ENCODE measurements around the gene MYH2. TPM values are rescaled to one million over a fixed set of nuclear protein-coding genes. Genes with fewer than 3 reads are reported as not detected.

The MYH2 gene
- total and polyA plus RNA-seq, 2 of the 4 experiments (the other 2 are of a cell fraction) = not detected

GRCh38 chr17:10477701-10478100, 71.8 kb downstream of the MYH2 start:
- Histone ChIP-seq H2BK20ac (ENCODE audit: low read depth, low read length) (no peak overlapping the region), H4K5ac (ENCODE audit: low read depth, low read length) (no peak overlapping the region), H4K91ac (ENCODE audit: insufficient read depth, low read depth, low read length) (no peak overlapping the region), H3K79me1 (ENCODE audit: low read depth in 1 of 2, low read length in 2 of 2) (no peaks in the 10 kb centered on the region), H3K4me2 (ENCODE audit: low read depth, low read length) (no peak overlapping the region), H2AFZ (replicated peaks; ENCODE audit: low read length, poor library complexity) (no peak overlapping the region), H2BK5ac (ENCODE audit: low read depth, low read length, poor library complexity, severe bottlenecking) (no peak overlapping the region), H4K8ac (ENCODE audit: low read depth in 2 of 2, low read length in 2 of 2) (no peak overlapping the region), H3K4me1 (ENCODE audit: control insufficient read depth, insufficient read depth, low read length) (no peaks in the 10 kb centered on the region), H3K4me3 (ENCODE audit: insufficient read depth, low read depth, low read length) (no peak overlapping the region), H3K18ac (ENCODE audit: low read depth, low read length) (no peak overlapping the region), H2AK5ac (ENCODE audit: low read depth, low read length) (no peak overlapping the region), H3K27ac (ENCODE audit: insufficient read depth, low read length) (no peak overlapping the region), H4K20me1 (ENCODE audit: insufficient read depth, low read length) (no peaks in the 10 kb centered on the region), H3K9me3 (ENCODE audit: control insufficient read depth, insufficient read depth, low read length) (peaks cover 2% of the 10 kb centered on the region), H2BK15ac (ENCODE audit: low read depth, low read length) (no peak overlapping the region), H3K23ac (ENCODE audit: low read depth, low read length) (no peak overlapping the region), H3K9ac (ENCODE audit: low read depth, low read length) (no peak overlapping the region), H3K27me3 (ENCODE audit: control insufficient read depth, insufficient read depth, low read length) (no peaks in the 10 kb centered on the region), H2AK9ac (replicated peaks; ENCODE audit: low read depth, low read length, poor library complexity) (no peak overlapping the region), H2BK120ac (ENCODE audit: low read depth, low read length) (no peak overlapping the region), H3K14ac (replicated peaks; ENCODE audit: low read depth, low read length) (no peak overlapping the region), H3K36me3 (ENCODE audit: control insufficient read depth, insufficient read depth, low read length) (no peaks in the 10 kb centered on the region), H3K56ac (ENCODE audit: extremely low read depth, insufficient read depth, low read length) (no peak overlapping the region), H3K9me1 (ENCODE audit: insufficient read depth, low read length) (no peaks in the 10 kb centered on the region), H3K4ac (ENCODE audit: low read depth, low read length) (no peak overlapping the region)
- dilution Hi-C loops (cut with HindIII; ENCODE audit: low sequenced_read_pairs, unreplicated experiment) (no loop called here), intact Hi-C loops (cut with micrococcal nuclease) (no loop called here), in situ Hi-C loops (cut with MboI; ENCODE audit: low sequenced_read_pairs) (no loop called here)
- DNase-seq (no peak), ATAC-seq (ENCODE audit: low read depth) (no peak)
- WGBS, 2 experiments (ENCODE audit: extremely low coverage in 2 of 2, insufficient read length in 1 of 2) = 17% methylated on average over 1 of the region's 1 CpG; no CpG with 5 or more reads in 1 of the 2 experiments
- BruUV-seq (replicated peaks) = no TSS peak
- CTCF ChIA-PET = no interaction called here
- TF ChIP-seq CHD1 (IDR thresholded peaks at IDR 0.05; ENCODE audit: low read depth, low read length) (no peak), CEBPB (IDR thresholded peaks at IDR 0.05; ENCODE audit: low read depth, low read length) (no peak), NFE2L2 (IDR thresholded peaks at IDR 0.05; ENCODE audit: low read depth, low read length) (no peak), POLR2A (IDR thresholded peaks at IDR 0.05; ENCODE audit: low read depth, low read length) (no peak), ELK1 (IDR thresholded peaks at IDR 0.05; ENCODE audit: borderline replicate concordance, low read depth, low read length) (no peak), FOS (IDR thresholded peaks at IDR 0.05; ENCODE audit: low read depth, low read length) (no peak), MAFK (IDR thresholded peaks at IDR 0.05; ENCODE audit: low read depth, low read length) (no peak), CTCF (conservative IDR thresholded peaks at IDR 0.05; ENCODE audit: low read depth, low read length) (no peak), RAD21 (IDR thresholded peaks at IDR 0.05; ENCODE audit: low read length) (no peak), USF2 (IDR thresholded peaks at IDR 0.05; ENCODE audit: low read depth, low read length) (no peak), RCOR1 (IDR thresholded peaks at IDR 0.05; ENCODE audit: insufficient replicate concordance, low read length) (no peak), SMC3 (IDR thresholded peaks at IDR 0.05; ENCODE audit: low read depth, low read length) (no peak), RFX5 (IDR thresholded peaks at IDR 0.05; ENCODE audit: low read depth, low read length) (no peak), MAZ (IDR thresholded peaks at IDR 0.05; ENCODE audit: borderline replicate concordance, low read depth, low read length) (no peak)
- POLR2A ChIA-PET (ENCODE audit: unreplicated experiment) = no interaction called here
